Subcutaneous adipose tissue (tissue), 4 donors: ENCODE results near the gene TCF4. TPM values are rescaled to one million over a fixed set of nuclear protein-coding genes. Genes with fewer than 3 reads are reported as not detected.

Source experiments
- CTCF ChIP-seq: fragments of 450-650 bp; IDR thresholded peaks from one replicate; pipeline ENCODE4 v1.5.1; 2016; ENCODE audit warnings: low read depth, mild to moderate bottlenecking, control low read depth, antibody characterized with exemption, moderate library complexity
- total RNA-seq, 4 donors: library from RNA; depleted of rRNA; stranded (reverse); fragments of >200 nt; gene quantifications; one replicate each; pipeline ENCODE4 v1.1.0, GENCODE V29; 2016

The TCF4 gene
- total RNA-seq, 4 donors from 2014 or later = 110 to 250 (median 170) TPM

GRCh38 chr18:55473560-55473959 lies 114.4 kb downstream of the TCF4 start:
- no peak for TF ChIP-seq CTCF

GRCh38 chr18:55473058-55473457 lies 114.9 kb downstream of the TCF4 start:
- TF ChIP-seq CTCF = no peak

- no peak for TF ChIP-seq CTCF
These were observed 117.2 kb downstream of the TCF4 start for GRCh38 chr18:55470826-55471225.

GRCh38 chr18:55466789-55467188 lies 121.2 kb downstream of the TCF4 start:
- no peak for TF ChIP-seq CTCF

GRCh38 chr18:55465313-55465712 lies 122.7 kb downstream of the TCF4 start:
- TF ChIP-seq CTCF = no peak

GRCh38 chr18:55464581-55464980 lies 123.4 kb downstream of the TCF4 start:
- no peak for TF ChIP-seq CTCF

- no peak for TF ChIP-seq CTCF
These were observed 125.3 kb downstream of the TCF4 start for GRCh38 chr18:55462652-55463051.
